Smooth muscle cell (in vitro differentiated cells): Measurements from ENCODE around the gene GLB1L. TPM values are rescaled to one million over a fixed set of nuclear protein-coding genes. Genes with fewer than 3 reads are reported as not detected.
"Not testable (repeated sequence)": the region's sequence is repeated elsewhere in the genome, so short reads cannot be mapped to it uniquely, and the experiment has no call there.

Source experiments
- DNase-seq: peaks from one replicate; lab custom pipeline; 2025; ENCODE audit not compliant: unreplicated experiment; lab: John Stamatoyannopoulos, UW
- H2AFZ ChIP-seq: fragments of 200-600 bp; sonication (generic); 2 replicates; pipeline ENCODE4 v1.6.0; 2016; ENCODE audit warnings: antibody characterized with exemption, low read depth, mild to moderate bottlenecking
- H3F3A ChIP-seq: fragments of 200-600 bp; sonication (generic); 2 replicates; pipeline ENCODE4 v1.6.0; 2017; ENCODE audit warnings: antibody characterized with exemption, low read depth
- H3K27ac ChIP-seq: fragments of 200-600 bp; sonication (generic); 2 replicates; pipeline ENCODE4 v1.5.1; 2016; ENCODE audit warnings: low read depth, mild to moderate bottlenecking
- H3K27me3 ChIP-seq: fragments of 200-600 bp; sonication (generic); 2 replicates; pipeline ENCODE4 v1.6.1; 2016; ENCODE audit warnings: low read depth, mild to moderate bottlenecking
- H3K36me3 ChIP-seq: fragments of 200-600 bp; sonication (generic); 2 replicates; pipeline ENCODE4 v1.5.1; 2016; ENCODE audit warnings: low read depth
- H3K4me1 ChIP-seq: fragments of 200-600 bp; sonication (generic); 2 replicates; pipeline ENCODE4 v1.5.1; 2016; ENCODE audit warnings: low read depth
- H3K4me2 ChIP-seq: fragments of 200-600 bp; sonication (generic); 2 replicates; pipeline ENCODE4 v1.6.0; 2016; ENCODE audit warnings: mild to moderate bottlenecking
- H3K4me3 ChIP-seq: fragments of 200-600 bp; sonication (generic); 2 replicates; pipeline ENCODE4 v1.5.1; 2016; ENCODE audit warnings: mild to moderate bottlenecking
- H3K79me2 ChIP-seq: fragments of 200-600 bp; sonication (generic); 2 replicates; pipeline ENCODE4 v1.6.0; 2016; ENCODE audit warnings: low read depth, mild to moderate bottlenecking
- H3K9ac ChIP-seq: fragments of 200-600 bp; sonication (generic); 2 replicates; pipeline ENCODE4 v1.6.0; 2016; ENCODE audit warnings: low read depth
- H3K9me3 ChIP-seq: fragments of 200-600 bp; sonication (generic); replicated peaks from 2 replicates; pipeline ENCODE4 v1.5.1; 2016; ENCODE audit warnings: low read depth
- H4K20me1 ChIP-seq: fragments of 200-600 bp; sonication (generic); 2 replicates; pipeline ENCODE4 v1.6.0; 2016; ENCODE audit warnings: low read depth
- WGBS: methylation state at CpG from one replicate; pipeline ENCODE4 v1.1.7; 2016; ENCODE audit warnings: low lambda C conversion rate; 5-methylcytosine and 5-hydroxymethylcytosine counted together
- polyA plus RNA-seq: library from polyadenylated mRNA; unstranded; fragments of >200 nt; fragmentation: Nextera tagmentation; extraction: Ambion mirVana; gene quantifications from 2 replicates; pipeline ENCODE4 v1.2.1, GENCODE V29; 2016
- total RNA-seq: library from RNA; depleted of rRNA; stranded (reverse); fragments of >200 nt; gene quantifications from 2 replicates; pipeline ENCODE4 v1.2.3, GENCODE V29; 2014
- TF ChIP-seq, protein P1 (sequence below): fragments of 200-600 bp; sonication (generic); IDR thresholded peaks from 2 replicates; pipeline ENCODE4 v1.5.1; 2017; ENCODE audit warnings: borderline replicate concordance, mild to moderate bottlenecking, antibody characterized with exemption; ENCODE audit not compliant: insufficient read depth, poor library complexity, severe bottlenecking

Gene GLB1L
- total and polyA plus RNA-seq, 2 experiments from 2014 or later, result 4.1 to 26.4 TPM

- Histone ChIP-seq H3F3A (peaks cover 4% of the 10 kb centered on the region), H3K4me3 (no peak overlapping the region), H3K9me3 (no peaks in the 10 kb centered on the region), H3K27ac (no peak overlapping the region), H2AFZ (no peak overlapping the region), H3K36me3 (no peaks in the 10 kb centered on the region), H3K4me2 (no peak overlapping the region), H3K9ac (no peak overlapping the region), H3K4me1 (no peaks in the 10 kb centered on the region), H3K79me2 (no peaks in the 10 kb centered on the region), H4K20me1 (no peaks in the 10 kb centered on the region), H3K27me3 (no peaks in the 10 kb centered on the region)
- TF ChIP-seq, protein P1, sequence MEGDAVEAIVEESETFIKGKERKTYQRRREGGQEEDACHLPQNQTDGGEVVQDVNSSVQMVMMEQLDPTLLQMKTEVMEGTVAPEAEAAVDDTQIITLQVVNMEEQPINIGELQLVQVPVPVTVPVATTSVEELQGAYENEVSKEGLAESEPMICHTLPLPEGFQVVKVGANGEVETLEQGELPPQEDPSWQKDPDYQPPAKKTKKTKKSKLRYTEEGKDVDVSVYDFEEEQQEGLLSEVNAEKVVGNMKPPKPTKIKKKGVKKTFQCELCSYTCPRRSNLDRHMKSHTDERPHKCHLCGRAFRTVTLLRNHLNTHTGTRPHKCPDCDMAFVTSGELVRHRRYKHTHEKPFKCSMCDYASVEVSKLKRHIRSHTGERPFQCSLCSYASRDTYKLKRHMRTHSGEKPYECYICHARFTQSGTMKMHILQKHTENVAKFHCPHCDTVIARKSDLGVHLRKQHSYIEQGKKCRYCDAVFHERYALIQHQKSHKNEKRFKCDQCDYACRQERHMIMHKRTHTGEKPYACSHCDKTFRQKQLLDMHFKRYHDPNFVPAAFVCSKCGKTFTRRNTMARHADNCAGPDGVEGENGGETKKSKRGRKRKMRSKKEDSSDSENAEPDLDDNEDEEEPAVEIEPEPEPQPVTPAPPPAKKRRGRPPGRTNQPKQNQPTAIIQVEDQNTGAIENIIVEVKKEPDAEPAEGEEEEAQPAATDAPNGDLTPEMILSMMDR, result no peak
- 63% methylated on average over 10 of the region's 10 CpGs for WGBS
- no peak for DNase-seq
Observed at GRCh38 chr2:219287580-219288265, 42.5 kb upstream of the GLB1L start.

DNA sequence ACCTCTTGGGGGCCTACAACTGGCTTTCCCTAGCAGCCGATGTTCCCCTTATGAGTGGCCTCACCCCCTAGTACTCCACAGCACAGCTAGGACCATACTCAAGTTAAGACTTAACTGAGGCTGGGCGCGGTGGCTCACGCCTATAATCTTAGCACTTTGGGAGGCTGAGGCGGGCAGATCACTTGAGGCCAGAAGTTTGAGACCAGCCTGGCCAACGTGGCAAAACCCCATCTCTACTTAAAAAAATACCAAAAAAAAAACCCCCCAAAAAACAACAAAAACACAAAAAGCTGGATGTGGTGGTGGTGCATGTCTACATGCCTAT lies 41.8 kb upstream of the GLB1L start:
- H3K27me3 ChIP-seq, H4K20me1 ChIP-seq, H2AFZ ChIP-seq, H3F3A ChIP-seq, H3K9ac ChIP-seq, H3K4me2 ChIP-seq, H3K9me3 ChIP-seq, H3K4me3 ChIP-seq, H3K4me1 ChIP-seq, DNase-seq, H3K79me2 ChIP-seq, H3K36me3 ChIP-seq: not testable (repeated sequence)
- WGBS, result 92% methylated on average over 6 of the region's 6 CpGs
- peak overlapping the region; percentile 19 for H3K27ac ChIP-seq

- H3K27me3 ChIP-seq, result no peaks in the 10 kb centered on the region
- H4K20me1 ChIP-seq, result no peaks in the 10 kb centered on the region
- no peak overlapping the region for H3K9ac ChIP-seq
- H3K4me3 ChIP-seq, result no peak overlapping the region
- H3K36me3 ChIP-seq, result no peaks in the 10 kb centered on the region
- peak overlapping the region; percentile 19 for H3K27ac ChIP-seq
- H3K9me3 ChIP-seq, result no peaks in the 10 kb centered on the region
- DNase-seq, result no peak
- WGBS, result 82% methylated on average over 12 of the region's 12 CpGs
- peaks cover 4% of the 10 kb centered on the region for H3F3A ChIP-seq
- no peak overlapping the region for H3K4me2 ChIP-seq
- H3K79me2 ChIP-seq, result no peaks in the 10 kb centered on the region
- TF ChIP-seq, protein P1, result no peak
- no peak overlapping the region for H2AFZ ChIP-seq
- H3K4me1 ChIP-seq, result no peaks in the 10 kb centered on the region
Observed at GRCh38 chr2:219286436-219287115, 41.3 kb upstream of the GLB1L start.

DNA sequence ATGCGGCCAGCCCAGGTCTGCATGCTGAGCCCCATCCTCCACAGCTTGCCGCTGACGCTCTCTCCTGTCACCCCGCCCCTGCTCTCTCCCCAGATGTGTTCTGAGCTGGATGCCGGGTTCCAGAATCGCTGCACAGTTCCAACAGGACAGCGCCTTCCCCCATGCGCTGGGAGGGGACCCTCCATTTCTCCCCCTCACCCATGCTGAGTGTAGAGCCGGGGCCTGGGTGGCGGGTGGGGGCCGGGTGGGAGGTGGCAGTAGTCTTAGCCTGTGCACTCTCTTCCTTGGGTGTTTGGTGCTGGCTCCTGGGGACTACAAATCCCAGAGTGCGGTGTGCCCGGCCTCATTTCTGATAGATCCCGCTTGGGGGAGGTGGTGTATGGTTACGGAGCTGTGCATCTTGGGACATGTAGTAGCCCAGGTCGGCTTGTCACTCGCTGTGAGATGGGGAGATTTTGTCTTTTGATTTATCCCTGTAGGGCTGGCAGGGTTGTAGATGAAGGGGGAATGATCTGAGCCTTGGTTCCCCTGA lies 40.7 kb upstream of the GLB1L start:
- Histone ChIP-seq H3K27me3 (no peaks in the 10 kb centered on the region), H3K27ac (peak overlapping the region; percentile 19), H2AFZ (no peak overlapping the region), H3F3A (peaks cover 4% of the 10 kb centered on the region), H3K9ac (no peak overlapping the region), H4K20me1 (no peaks in the 10 kb centered on the region), H3K4me2 (no peak overlapping the region), H3K4me3 (no peak overlapping the region), H3K4me1 (no peaks in the 10 kb centered on the region), H3K9me3 (no peaks in the 10 kb centered on the region), H3K79me2 (no peaks in the 10 kb centered on the region), H3K36me3 (no peaks in the 10 kb centered on the region)
- DNase-seq, result no peak
- WGBS, result 79% methylated on average over 14 of the region's 17 CpGs
- TF ChIP-seq, protein P1, result no peak
